K562 (cell line): ENCODE measurements around the gene TRIM3. TPM values are rescaled to one million over a fixed set of nuclear protein-coding genes. Genes with fewer than 3 reads are reported as not detected.

Source experiments
- ARID4B ChIP-seq: sonication (generic); formaldehyde crosslinking; IDR thresholded peaks from 2 replicates; pipeline ENCODE4 v1.8.0; 2022; ENCODE audit warnings: mild to moderate bottlenecking, missing genetic modification reagents
- HDAC3 ChIP-seq: fragments of 450-650 bp; IDR thresholded peaks from 2 replicates; pipeline ENCODE4 v1.6.1; 2018; ENCODE audit warnings: borderline replicate concordance, mild to moderate bottlenecking, moderate library complexity; ENCODE audit not compliant: partially characterized antibody
- MEIS2 ChIP-seq: fragments of 450-650 bp; IDR thresholded peaks from 2 replicates; pipeline ENCODE4 v1.6.1; 2014; ENCODE audit warnings: mild to moderate bottlenecking; ENCODE audit not compliant: partially characterized antibody
- MTF1 ChIP-seq: fragments of 250-450 bp; sonication (Bioruptor Pico); IDR thresholded peaks from 2 replicates; pipeline ENCODE4 v1.9.0; 2021; ENCODE audit warnings: moderate library complexity, mild to moderate bottlenecking, inconsistent platforms, borderline replicate concordance
- POLR2A ChIP-seq: fragments of 450-650 bp; conservative IDR thresholded peaks from 2 replicates; pipeline ENCODE4 v1.6.1; 2016
- POLR2G ChIP-seq: fragments of 200-400 bp; formaldehyde crosslinking; IDR thresholded peaks from 2 replicates; pipeline ENCODE4 v1.6.1; 2017; ENCODE audit warnings: low read depth, mild to moderate bottlenecking, antibody characterized with exemption, low read length, moderate library complexity
- POLR3G ChIP-seq: IDR thresholded peaks from 2 replicates; pipeline ENCODE4 v1.6.1; 2011; ENCODE audit not compliant: insufficient read length, insufficient replicate concordance; ENCODE audit errors: extremely low read depth
- ZSCAN32 ChIP-seq: fragments of 450-650 bp; formaldehyde crosslinking; IDR thresholded peaks from 2 replicates; pipeline ENCODE4 v1.4.0; 2020; ENCODE audit warnings: mild to moderate bottlenecking, moderate library complexity
- polyA plus RNA-seq, 8 experiments: library from polyadenylated mRNA; depleted of rRNA in 4 of 8; stranded (reverse) in 5 of 8; unstranded in 3 of 8; fragments of >200 nt; fragmentation: Nextera tagmentation in 2 of 8; fragmentation: Illumina TruSeq in 1 of 8; extraction: Ambion mirVana in 2 of 8; extraction: Trizol in 1 of 8; gene quantifications; 2 replicates each; pipeline versions ENCODE4 v1.2.1 to v1.2.3, GENCODE V29; 2011 to 2014; ENCODE audit warnings: inconsistent platforms in 1 of 8, missing spikeins in 1 of 8
- total RNA-seq, 7 experiments: library from RNA; depleted of rRNA in 6 of 7; stranded (reverse); fragments of >200 nt in 6 of 7; fragmentation: Illumina TruSeq in 2 of 7; extraction: Trizol in 2 of 7; gene quantifications; 2 replicates each; pipeline versions ENCODE4 v1.2.1 to v1.2.3, GENCODE V29; 2011 to 2021; ENCODE audit warnings: low replicate concordance in 1 of 7
- TF ChIP-seq, protein P1 (sequence below): fragments of 450-650 bp; IDR thresholded peaks from 2 replicates; pipeline ENCODE4 v1.6.1; 2016; ENCODE audit warnings: low read depth
- TF ChIP-seq, protein P2 (sequence below): fragments of 450-650 bp; IDR thresholded peaks from 2 replicates; pipeline ENCODE4 v1.6.1; 2016; ENCODE audit warnings: antibody characterized with exemption

The TRIM3 gene
- total and polyA plus RNA-seq, 9 of the 15 experiments (the other 6 are each of a cell fraction or from before 2014, with no cell fraction given) = 0.45 to 9.2 (median 4.7) TPM

GRCh38 chr11:6437423-6437822, 36.3 kb downstream of the TRIM3 start (continued):
- no peak for TF ChIP-seq ARID4B (CRISPR knock-in tag)
- no peak for TF ChIP-seq HDAC3
- no peak for TF ChIP-seq POLR2A
- no peak for TF ChIP-seq POLR3G
- TF ChIP-seq MTF1 (CRISPR knock-in tag) = no peak
- TF ChIP-seq MEIS2 = peak; percentile 28
- TF ChIP-seq, protein P1, sequence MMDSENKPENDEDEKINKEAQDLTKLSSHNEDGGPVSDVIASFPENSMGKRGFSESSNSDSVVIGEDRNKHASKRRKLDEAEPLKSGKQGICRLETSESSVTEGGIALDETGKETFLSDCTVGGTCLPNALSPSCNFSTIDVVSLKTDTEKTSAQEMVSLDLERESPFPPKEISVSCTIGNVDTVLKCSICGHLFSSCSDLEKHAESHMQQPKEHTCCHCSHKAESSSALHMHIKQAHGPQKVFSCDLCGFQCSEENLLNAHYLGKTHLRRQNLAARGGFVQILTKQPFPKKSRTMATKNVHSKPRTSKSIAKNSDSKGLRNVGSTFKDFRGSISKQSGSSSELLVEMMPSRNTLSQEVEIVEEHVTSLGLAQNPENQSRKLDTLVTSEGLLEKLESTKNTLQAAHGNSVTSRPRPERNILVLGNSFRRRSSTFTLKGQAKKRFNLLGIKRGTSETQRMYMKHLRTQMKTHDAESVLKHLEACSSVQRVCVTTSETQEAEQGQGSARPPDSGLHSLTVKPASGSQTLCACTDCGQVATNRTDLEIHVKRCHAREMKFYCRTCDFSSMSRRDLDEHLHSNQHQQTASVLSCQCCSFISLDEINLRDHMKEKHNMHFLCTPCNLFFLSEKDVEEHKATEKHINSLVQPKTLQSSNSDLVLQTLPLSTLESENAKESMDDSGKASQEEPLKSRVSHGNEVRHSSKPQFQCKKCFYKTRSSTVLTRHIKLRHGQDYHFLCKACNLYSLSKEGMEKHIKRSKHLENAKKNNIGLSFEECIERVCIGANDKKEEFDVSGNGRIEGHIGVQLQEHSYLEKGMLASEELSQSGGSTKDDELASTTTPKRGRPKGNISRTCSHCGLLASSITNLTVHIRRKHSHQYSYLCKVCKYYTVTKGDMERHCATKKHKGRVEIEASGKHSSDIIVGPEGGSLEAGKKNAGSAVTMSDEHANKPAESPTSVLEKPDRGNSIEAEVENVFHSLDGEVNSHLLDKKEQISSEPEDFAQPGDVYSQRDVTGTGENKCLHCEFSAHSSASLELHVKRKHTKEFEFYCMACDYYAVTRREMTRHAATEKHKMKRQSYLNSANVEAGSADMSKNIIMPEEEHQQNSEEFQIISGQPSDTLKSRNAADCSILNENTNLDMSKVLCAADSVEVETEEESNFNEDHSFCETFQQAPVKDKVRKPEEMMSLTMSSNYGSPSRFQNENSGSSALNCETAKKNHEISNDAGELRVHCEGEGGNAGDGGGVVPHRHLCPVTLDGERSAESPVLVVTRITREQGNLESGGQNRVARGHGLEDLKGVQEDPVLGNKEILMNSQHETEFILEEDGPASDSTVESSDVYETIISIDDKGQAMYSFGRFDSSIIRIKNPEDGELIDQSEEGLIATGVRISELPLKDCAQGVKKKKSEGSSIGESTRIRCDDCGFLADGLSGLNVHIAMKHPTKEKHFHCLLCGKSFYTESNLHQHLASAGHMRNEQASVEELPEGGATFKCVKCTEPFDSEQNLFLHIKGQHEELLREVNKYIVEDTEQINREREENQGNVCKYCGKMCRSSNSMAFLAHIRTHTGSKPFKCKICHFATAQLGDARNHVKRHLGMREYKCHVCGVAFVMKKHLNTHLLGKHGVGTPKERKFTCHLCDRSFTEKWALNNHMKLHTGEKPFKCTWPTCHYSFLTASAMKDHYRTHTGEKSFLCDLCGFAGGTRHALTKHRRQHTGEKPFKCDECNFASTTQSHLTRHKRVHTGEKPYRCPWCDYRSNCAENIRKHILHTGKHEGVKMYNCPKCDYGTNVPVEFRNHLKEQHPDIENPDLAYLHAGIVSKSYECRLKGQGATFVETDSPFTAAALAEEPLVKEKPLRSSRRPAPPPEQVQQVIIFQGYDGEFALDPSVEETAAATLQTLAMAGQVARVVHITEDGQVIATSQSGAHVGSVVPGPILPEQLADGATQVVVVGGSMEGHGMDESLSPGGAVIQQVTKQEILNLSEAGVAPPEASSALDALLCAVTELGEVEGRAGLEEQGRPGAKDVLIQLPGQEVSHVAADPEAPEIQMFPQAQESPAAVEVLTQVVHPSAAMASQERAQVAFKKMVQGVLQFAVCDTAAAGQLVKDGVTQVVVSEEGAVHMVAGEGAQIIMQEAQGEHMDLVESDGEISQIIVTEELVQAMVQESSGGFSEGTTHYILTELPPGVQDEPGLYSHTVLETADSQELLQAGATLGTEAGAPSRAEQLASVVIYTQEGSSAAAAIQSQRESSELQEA = 0 out of 2 replicates have a peak, but pooled peaks have one; percentile 29
- TF ChIP-seq ZSCAN32 (CRISPR knock-in tag) = no peak
- TF ChIP-seq, protein P2, sequence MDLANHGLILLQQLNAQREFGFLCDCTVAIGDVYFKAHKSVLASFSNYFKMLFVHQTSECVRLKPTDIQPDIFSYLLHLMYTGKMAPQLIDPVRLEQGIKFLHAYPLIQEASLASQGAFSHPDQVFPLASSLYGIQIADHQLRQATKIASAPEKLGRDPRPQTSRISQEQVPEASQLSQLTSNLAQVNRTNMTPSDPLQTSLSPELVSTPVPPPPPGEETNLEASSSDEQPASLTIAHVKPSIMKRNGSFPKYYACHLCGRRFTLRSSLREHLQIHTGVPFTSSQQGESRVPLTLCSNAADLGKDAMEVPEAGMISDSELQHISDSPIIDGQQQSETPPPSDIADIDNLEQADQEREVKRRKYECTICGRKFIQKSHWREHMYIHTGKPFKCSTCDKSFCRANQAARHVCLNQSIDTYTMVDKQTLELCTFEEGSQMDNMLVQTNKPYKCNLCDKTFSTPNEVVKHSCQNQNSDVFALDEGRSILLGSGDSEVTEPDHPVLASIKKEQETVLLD = no peak
- TF ChIP-seq POLR2G = no peak
- TF ChIP-seq, all 486 proteins: peak for 3
